Natural killer cell treated with Interleukin-12 subunit alpha and Interleukin-12 subunit beta and Interleukin-15 and Interleukin-18, amount 100 ng/mL, for 72 hours (primary cell): Measurements from ENCODE around the gene VRK1. TPM values are rescaled to one million over a fixed set of nuclear protein-coding genes. Genes with fewer than 3 reads are reported as not detected.

Source experiments
- ATAC-seq, 2 donors: fragments of 150-1000 bp; cut with Tn5 transposase in 1 of 2; sonication (Bioruptor Pico), chemical (Tn5 transposase) in 1 of 2; 2 replicates each; pipeline ENCODE4 v1.10.0; 2021
- DNase-seq: peaks from one replicate; pipeline ENCODE4 v3.0.0; 2022; ENCODE audit warnings: low spot score
- H3K27ac Mint-ChIP-seq, 2 donors: 1 replicate in 1 of 2; 2 replicates in 1 of 2; pipeline ENCODE4 v1.8.0; 2022; ENCODE audit warnings: mixed read lengths in 2 of 2, mild to moderate bottlenecking in 1 of 2, moderate library complexity in 1 of 2
- H3K27me3 Mint-ChIP-seq, 2 donors: 1 replicate in 1 of 2; 2 replicates in 1 of 2; pipeline ENCODE4 v1.8.0; 2022; ENCODE audit warnings: mixed read lengths in 2 of 2
- H3K36me3 Mint-ChIP-seq: one replicate; pipeline ENCODE4 v1.8.0; 2022; ENCODE audit warnings: mixed read lengths
- H3K4me1 Mint-ChIP-seq, 2 donors: 1 replicate in 1 of 2; 2 replicates in 1 of 2; pipeline ENCODE4 v1.8.0; 2022; ENCODE audit warnings: low read depth in 2 of 2, mixed read lengths in 2 of 2, mild to moderate bottlenecking in 1 of 2
- H3K4me3 Mint-ChIP-seq: one replicate; pipeline ENCODE4 v1.8.0; 2022; ENCODE audit warnings: mixed read lengths
- H3K9me3 Mint-ChIP-seq: 2 replicates; pipeline ENCODE4 v1.8.0; 2022; ENCODE audit warnings: mixed read lengths
- total RNA-seq, 2 donors: library from RNA; stranded (reverse); gene quantifications; one replicate each; pipeline ENCODE4 v1.2.3, GENCODE V29; 2022

The VRK1 gene
- total RNA-seq, 2 donors from 2014 or later = 39.9 to 79.3 TPM

GRCh38 chr14:96888593-96888992 is 91.4 kb downstream of the VRK1 start:
- Mint-ChIP-seq H3K9me3 (no peaks in the 10 kb centered on the region), H3K4me1 (no peaks in the 10 kb centered on the region), H3K4me3 (no peak overlapping the region), H3K27me3 (no peaks in the 10 kb centered on the region), H3K27ac (no peak overlapping the region), H3K36me3 (peaks cover 5% of the 10 kb centered on the region)
- DNase-seq (no peak), ATAC-seq (no peak)

- Mint-ChIP-seq H3K4me3 (no peak overlapping the region), H3K36me3 (peaks cover 10% of the 10 kb centered on the region)
- ATAC-seq = no peak
These were observed 91.9 kb downstream of the VRK1 start for GRCh38 chr14:96889091-96889490.

GRCh38 chr14:96893966-96894622 is 96.9 kb downstream of the VRK1 start:
- peaks cover 5% of the 10 kb centered on the region for H3K36me3 Mint-ChIP-seq
- no peak for DNase-seq
- H3K4me1 Mint-ChIP-seq = peaks cover 0 to 5% of the 10 kb centered on the region in 2 donors
- H3K27me3 Mint-ChIP-seq = no peaks in the 10 kb centered on the region
- ATAC-seq = no peak
- no peak overlapping the region for H3K4me3 Mint-ChIP-seq
- H3K27ac Mint-ChIP-seq = no peak overlapping the region
- H3K9me3 Mint-ChIP-seq = no peaks in the 10 kb centered on the region

More at GRCh38 chr14:96889091-96889490, 91.9 kb downstream of the VRK1 start:
- H3K27ac Mint-ChIP-seq = no peak overlapping the region
- H3K4me1 Mint-ChIP-seq = peaks cover 0 to 4% of the 10 kb centered on the region in 2 donors
- H3K27me3 Mint-ChIP-seq = no peaks in the 10 kb centered on the region
- DNase-seq = no peak
- H3K9me3 Mint-ChIP-seq = no peaks in the 10 kb centered on the region

GRCh38 chr14:96894966-96895365 is 97.8 kb downstream of the VRK1 start:
- no peak overlapping the region for H3K4me3 Mint-ChIP-seq
- no peaks in the 10 kb centered on the region for H3K27me3 Mint-ChIP-seq
- peaks cover 5% of the 10 kb centered on the region for H3K36me3 Mint-ChIP-seq
- no peak for DNase-seq
- no peak for ATAC-seq
- H3K9me3 Mint-ChIP-seq = no peaks in the 10 kb centered on the region
- H3K27ac Mint-ChIP-seq = no peak overlapping the region
- H3K4me1 Mint-ChIP-seq = peaks cover 0 to 5% of the 10 kb centered on the region in 2 donors

- Mint-ChIP-seq H3K27me3 (no peaks in the 10 kb centered on the region), H3K9me3 (no peaks in the 10 kb centered on the region), H3K4me3 (no peak overlapping the region), H3K4me1 (peaks cover 0 to 5% of the 10 kb centered on the region in 2 donors), H3K36me3 (peaks cover 5% of the 10 kb centered on the region), H3K27ac (no peak overlapping the region)
- DNase-seq (no peak), ATAC-seq (no peak)
These were observed 98.6 kb downstream of the VRK1 start for GRCh38 chr14:96895658-96896271.

GRCh38 chr14:96897184-96897583 is 100.0 kb downstream of the VRK1 start:
- peaks cover 5% of the 10 kb centered on the region for H3K36me3 Mint-ChIP-seq
- H3K4me3 Mint-ChIP-seq = no peak overlapping the region
- no peaks in the 10 kb centered on the region for H3K27me3 Mint-ChIP-seq
- DNase-seq (no peak), ATAC-seq (no peak)
- H3K27ac Mint-ChIP-seq = no peak overlapping the region
- peaks cover 0 to 5% of the 10 kb centered on the region in 2 donors for H3K4me1 Mint-ChIP-seq
- no peaks in the 10 kb centered on the region for H3K9me3 Mint-ChIP-seq

GRCh38 chr14:96901227-96901626 is 104.0 kb downstream of the VRK1 start:
- Mint-ChIP-seq H3K9me3 (no peaks in the 10 kb centered on the region), H3K4me3 (no peak overlapping the region), H3K4me1 (no peaks in the 10 kb centered on the region), H3K36me3 (no peaks in the 10 kb centered on the region), H3K27ac (no peak overlapping the region), H3K27me3 (no peaks in the 10 kb centered on the region)
- DNase-seq (no peak), ATAC-seq (no peak)

GRCh38 chr14:96902004-96902403 is 104.8 kb downstream of the VRK1 start:
- Mint-ChIP-seq H3K4me1 (no peaks in the 10 kb centered on the region), H3K36me3 (no peaks in the 10 kb centered on the region), H3K4me3 (no peak overlapping the region), H3K9me3 (no peaks in the 10 kb centered on the region), H3K27ac (no peak overlapping the region), H3K27me3 (no peaks in the 10 kb centered on the region)
- no peak for DNase-seq
- no peak for ATAC-seq

GRCh38 chr14:96903444-96904023 is 106.4 kb downstream of the VRK1 start:
- H3K9me3 Mint-ChIP-seq = no peaks in the 10 kb centered on the region
- ATAC-seq (no peak), DNase-seq (no peak)
- no peaks in the 10 kb centered on the region for H3K4me1 Mint-ChIP-seq
- no peak overlapping the region for H3K27ac Mint-ChIP-seq
- no peaks in the 10 kb centered on the region for H3K36me3 Mint-ChIP-seq
- no peaks in the 10 kb centered on the region for H3K27me3 Mint-ChIP-seq
- no peak overlapping the region for H3K4me3 Mint-ChIP-seq

- no peaks in the 10 kb centered on the region for H3K27me3 Mint-ChIP-seq
- H3K27ac Mint-ChIP-seq = no peak overlapping the region
- H3K36me3 Mint-ChIP-seq = peaks cover 2% of the 10 kb centered on the region
- H3K4me1 Mint-ChIP-seq = no peaks in the 10 kb centered on the region
- no peak overlapping the region for H3K4me3 Mint-ChIP-seq
- no peaks in the 10 kb centered on the region for H3K9me3 Mint-ChIP-seq
- DNase-seq (no peak), ATAC-seq (no peak)
These were observed 107.0 kb downstream of the VRK1 start for GRCh38 chr14:96904201-96904600.

- H3K27ac Mint-ChIP-seq = no peak overlapping the region
- H3K36me3 Mint-ChIP-seq = peaks cover 11% of the 10 kb centered on the region
- H3K4me1 Mint-ChIP-seq = no peaks in the 10 kb centered on the region
These were observed 107.9 kb downstream of the VRK1 start for GRCh38 chr14:96905065-96905464.

GRCh38 chr14:96905825-96906224 is 108.6 kb downstream of the VRK1 start:
- Mint-ChIP-seq H3K4me3 (no peak overlapping the region), H3K4me1 (no peaks in the 10 kb centered on the region)
- ATAC-seq = peak in 1 of 2 donors; percentile 61

More at GRCh38 chr14:96905065-96905464, 107.9 kb downstream of the VRK1 start:
- H3K4me3 Mint-ChIP-seq = no peak overlapping the region
- H3K9me3 Mint-ChIP-seq = peaks cover 4% of the 10 kb centered on the region
- H3K27me3 Mint-ChIP-seq = no peaks in the 10 kb centered on the region
- ATAC-seq (no peak), DNase-seq (no peak)

GRCh38 chr14:96906434-96906833 is 109.3 kb downstream of the VRK1 start:
- Mint-ChIP-seq H3K27me3 (no peaks in the 10 kb centered on the region), H3K4me1 (no peaks in the 10 kb centered on the region), H3K9me3 (peaks cover 5% of the 10 kb centered on the region), H3K36me3 (peaks cover 15% of the 10 kb centered on the region), H3K27ac (no peak overlapping the region), H3K4me3 (no peak overlapping the region)
- no peak for ATAC-seq
- no peak for DNase-seq

More at GRCh38 chr14:96905825-96906224, 108.6 kb downstream of the VRK1 start:
- Mint-ChIP-seq H3K36me3 (peaks cover 15% of the 10 kb centered on the region), H3K27ac (no peak overlapping the region), H3K9me3 (peaks cover 5% of the 10 kb centered on the region), H3K27me3 (no peaks in the 10 kb centered on the region)
- no peak for DNase-seq

GRCh38 chr14:96909841-96910364 is 112.7 kb downstream of the VRK1 start:
- Mint-ChIP-seq H3K9me3 (peaks cover 5% of the 10 kb centered on the region), H3K4me3 (no peak overlapping the region), H3K4me1 (no peaks in the 10 kb centered on the region), H3K36me3 (peaks cover 15% of the 10 kb centered on the region), H3K27ac (no peak overlapping the region), H3K27me3 (no peaks in the 10 kb centered on the region)
- DNase-seq = no peak
- ATAC-seq = no peak
